Endodermal cell (in vitro differentiated cells): ENCODE measurements around the gene COQ10B. TPM values are rescaled to one million over a fixed set of nuclear protein-coding genes. Genes with fewer than 3 reads are reported as not detected.

Source experiments
- DNase-seq: peaks from one replicate; pipeline ENCODE4 v3.0.0-alpha.2; 2017
- H3K27ac ChIP-seq: 2 replicates; pipeline ENCODE4 v1.5.1; 2013; ENCODE audit warnings: mild to moderate bottlenecking, low read depth, low read length, moderate library complexity
- H3K27me3 ChIP-seq: 2 replicates; pipeline ENCODE4 v1.6.1; 2013; ENCODE audit warnings: mild to moderate bottlenecking, low read length, moderate library complexity; ENCODE audit not compliant: insufficient read depth, control insufficient read depth, poor library complexity, severe bottlenecking
- H3K36me3 ChIP-seq: 2 replicates; pipeline ENCODE4 v1.7.0; 2013; ENCODE audit warnings: mild to moderate bottlenecking, low read length, moderate library complexity; ENCODE audit not compliant: control insufficient read depth, insufficient read depth
- H3K4me1 ChIP-seq: one replicate; pipeline ENCODE4 v1.7.0; 2013; ENCODE audit warnings: low read length; ENCODE audit not compliant: control insufficient read depth, insufficient read depth
- H3K4me3 ChIP-seq: 2 replicates; pipeline ENCODE4 v1.5.1; 2013; ENCODE audit warnings: mild to moderate bottlenecking, low read length, moderate library complexity
- H3K9ac ChIP-seq: 2 replicates; pipeline ENCODE4 v1.6.1; 2013; ENCODE audit warnings: mild to moderate bottlenecking, low read length, moderate library complexity; ENCODE audit not compliant: poor library complexity, severe bottlenecking; ENCODE audit errors: extremely low read depth
- H3K9me3 ChIP-seq: 2 replicates; pipeline ENCODE4 v1.6.1; 2013; ENCODE audit warnings: mild to moderate bottlenecking, low read length, moderate library complexity; ENCODE audit not compliant: control insufficient read depth
- H3K27ac Mint-ChIP-seq: 2 replicates; pipeline ENCODE4 v1.8.0; 2020; ENCODE audit warnings: mixed read lengths
- H3K27me3 Mint-ChIP-seq: 2 replicates; pipeline ENCODE4 v1.8.0; 2021; ENCODE audit warnings: mild to moderate bottlenecking, mixed read lengths; ENCODE audit not compliant: insufficient read depth
- H3K36me3 Mint-ChIP-seq: 2 replicates; pipeline ENCODE4 v1.8.0; 2020; ENCODE audit warnings: low read depth, mixed read lengths
- H3K4me1 Mint-ChIP-seq: 2 replicates; pipeline ENCODE4 v1.8.0; 2020; ENCODE audit warnings: mixed read lengths
- H3K4me3 Mint-ChIP-seq: 2 replicates; pipeline ENCODE4 v1.8.0; 2020; ENCODE audit warnings: mild to moderate bottlenecking, moderate library complexity, mixed read lengths
- H3K9me3 Mint-ChIP-seq: 2 replicates; pipeline ENCODE4 v1.8.0; 2020; ENCODE audit warnings: mild to moderate bottlenecking, mixed read lengths
- CTCF ChIP-seq: fragments of 200-600 bp; sonication (generic); conservative IDR thresholded peaks from 2 replicates; pipeline ENCODE4 v1.5.0; 2021; ENCODE audit warnings: antibody characterized with exemption, mild to moderate bottlenecking
- WGBS, 2 experiments: methylation state at CpG; one replicate each; pipeline versions ENCODE4 v1.1.5 to v1.1.7; 2013; ENCODE audit warnings: missing lambda C conversion rate in 2 of 2, mixed read lengths in 1 of 2; ENCODE audit not compliant: insufficient coverage in 1 of 2, insufficient read length in 1 of 2; 5-methylcytosine and 5-hydroxymethylcytosine counted together
- total RNA-seq, 2 donors: library from RNA; stranded (reverse); fragmentation: NEBNext Ultra II Directional in 1 of 2; extraction: Animal tissue kit (Norgen Biotek cat#: 25700) in 1 of 2; gene quantifications; 2 replicates in 1 of 2; 3 replicates in 1 of 2; pipeline ENCODE4 v1.2.1, GENCODE V29; 2021

Gene COQ10B
- total RNA-seq, 2 donors from 2014 or later, result 17.5 to 17.9 TPM

DNA sequence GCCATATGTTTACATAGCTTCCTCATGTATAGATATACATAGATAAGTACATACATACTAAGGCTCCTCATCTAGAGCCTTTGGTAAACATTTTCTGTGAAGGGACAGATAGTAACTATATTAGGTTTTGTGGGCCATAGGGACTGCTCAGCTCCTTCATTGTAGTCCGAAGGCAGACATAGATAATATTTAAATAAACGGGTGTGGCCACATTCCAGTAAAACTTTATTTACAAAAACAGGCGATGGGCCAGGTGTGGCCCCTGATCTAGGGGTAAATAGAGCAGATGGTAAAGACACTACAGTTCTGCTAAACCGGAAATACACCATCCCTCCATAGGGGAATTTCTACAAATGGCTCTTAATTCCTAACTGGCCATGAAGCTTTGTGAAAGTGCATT, 7.3 kb downstream of the COQ10B start:
- no peaks in the 10 kb centered on the region for H3K9me3 ChIP-seq
- H3K9ac ChIP-seq, result no peak overlapping the region
- no peak for DNase-seq
- Mint-ChIP-seq H3K4me3 (no peak overlapping the region), H3K9me3 (no peaks in the 10 kb centered on the region), H3K4me1 (no peaks in the 10 kb centered on the region), H3K27me3 (no peaks in the 10 kb centered on the region), H3K36me3 (peaks cover 30% of the 10 kb centered on the region), H3K27ac (no peak overlapping the region)
- no peak overlapping the region for H3K4me3 ChIP-seq
- H3K27me3 ChIP-seq, result no peaks in the 10 kb centered on the region
- H3K36me3 ChIP-seq, result peaks cover 29% of the 10 kb centered on the region
- no peak for TF ChIP-seq CTCF
- no peaks in the 10 kb centered on the region for H3K4me1 ChIP-seq
- H3K27ac ChIP-seq, result no peak overlapping the region
- 80 to 93% methylated on average over 2 to 4 of the region's 4 CpGs for WGBS, 2 experiments

GRCh38 chr2:197461057-197461456, 7.7 kb downstream of the COQ10B start:
- no peak overlapping the region for H3K27ac Mint-ChIP-seq
- H3K4me3 Mint-ChIP-seq, result no peak overlapping the region

GRCh38 chr2:197464175-197464574, 10.8 kb downstream of the COQ10B start:
- Histone ChIP-seq H3K36me3 (peaks cover 43% of the 10 kb centered on the region), H3K27ac (no peak overlapping the region), H3K27me3 (no peaks in the 10 kb centered on the region), H3K4me1 (no peaks in the 10 kb centered on the region), H3K9ac (no peak overlapping the region), H3K4me3 (no peak overlapping the region), H3K9me3 (no peaks in the 10 kb centered on the region)
- H3K4me1 Mint-ChIP-seq, result no peaks in the 10 kb centered on the region
- no peaks in the 10 kb centered on the region for H3K27me3 Mint-ChIP-seq
- peaks cover 44% of the 10 kb centered on the region for H3K36me3 Mint-ChIP-seq
- TF ChIP-seq CTCF, result no peak
- DNase-seq, result no peak
- H3K4me3 Mint-ChIP-seq, result no peak overlapping the region
- no peak overlapping the region for H3K27ac Mint-ChIP-seq
- no peaks in the 10 kb centered on the region for H3K9me3 Mint-ChIP-seq
- WGBS, 2 experiments, result 92 to 100% methylated on average over 1 of the region's 1 CpG

More at GRCh38 chr2:197461057-197461456, 7.7 kb downstream of the COQ10B start:
- H3K9me3 Mint-ChIP-seq, result no peaks in the 10 kb centered on the region
- no peak for TF ChIP-seq CTCF
- no peaks in the 10 kb centered on the region for H3K4me1 Mint-ChIP-seq
- Histone ChIP-seq H3K4me1 (no peaks in the 10 kb centered on the region), H3K27me3 (no peaks in the 10 kb centered on the region), H3K36me3 (peaks cover 26% of the 10 kb centered on the region), H3K4me3 (no peak overlapping the region), H3K9ac (no peak overlapping the region), H3K9me3 (no peaks in the 10 kb centered on the region), H3K27ac (no peak overlapping the region)
- DNase-seq, result no peak
- WGBS, 2 experiments, result 86 to 92% methylated on average over 1 to 2 of the region's 2 CpGs
- no peaks in the 10 kb centered on the region for H3K27me3 Mint-ChIP-seq
- peaks cover 28% of the 10 kb centered on the region for H3K36me3 Mint-ChIP-seq
